HG03442 (cell line): ENCODE measurements around the gene C1QL1.

ENCODE experiments used
- ATAC-seq: cut with Tn5 transposase; IDR thresholded peaks from one replicate; pipeline ENCODE4 v1.9.1; 2021; ENCODE audit warnings: mild to moderate bottlenecking, moderate library complexity; ENCODE audit not compliant: unreplicated experiment

Gene C1QL1

GRCh38 chr17:44932096-44932786, 35.9 kb downstream of the C1QL1 start:
- no peak for ATAC-seq

- ATAC-seq: no peak
Observed at GRCh38 chr17:44931376-44931775, 36.7 kb downstream of the C1QL1 start.

DNA sequence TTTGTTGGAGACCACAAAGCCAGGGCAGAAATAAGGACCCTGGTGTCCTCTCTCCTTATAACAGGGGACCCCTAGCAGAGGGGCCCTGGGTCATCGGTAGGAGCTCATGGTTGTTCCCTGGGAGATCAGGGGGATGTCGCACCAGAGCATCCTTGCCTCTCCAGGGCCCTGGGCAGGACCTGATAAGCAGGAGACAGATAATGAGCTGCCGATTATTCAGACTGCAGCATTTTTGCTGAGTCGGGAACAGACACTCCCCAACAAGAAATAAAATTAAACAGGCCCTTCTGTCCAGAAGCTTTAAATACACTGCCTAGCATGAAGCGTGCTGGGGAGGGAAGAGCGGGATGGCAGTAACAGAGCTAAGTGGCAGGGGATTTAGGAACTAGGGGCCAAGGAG, 37.4 kb downstream of the C1QL1 start:
- no peak for ATAC-seq

DNA sequence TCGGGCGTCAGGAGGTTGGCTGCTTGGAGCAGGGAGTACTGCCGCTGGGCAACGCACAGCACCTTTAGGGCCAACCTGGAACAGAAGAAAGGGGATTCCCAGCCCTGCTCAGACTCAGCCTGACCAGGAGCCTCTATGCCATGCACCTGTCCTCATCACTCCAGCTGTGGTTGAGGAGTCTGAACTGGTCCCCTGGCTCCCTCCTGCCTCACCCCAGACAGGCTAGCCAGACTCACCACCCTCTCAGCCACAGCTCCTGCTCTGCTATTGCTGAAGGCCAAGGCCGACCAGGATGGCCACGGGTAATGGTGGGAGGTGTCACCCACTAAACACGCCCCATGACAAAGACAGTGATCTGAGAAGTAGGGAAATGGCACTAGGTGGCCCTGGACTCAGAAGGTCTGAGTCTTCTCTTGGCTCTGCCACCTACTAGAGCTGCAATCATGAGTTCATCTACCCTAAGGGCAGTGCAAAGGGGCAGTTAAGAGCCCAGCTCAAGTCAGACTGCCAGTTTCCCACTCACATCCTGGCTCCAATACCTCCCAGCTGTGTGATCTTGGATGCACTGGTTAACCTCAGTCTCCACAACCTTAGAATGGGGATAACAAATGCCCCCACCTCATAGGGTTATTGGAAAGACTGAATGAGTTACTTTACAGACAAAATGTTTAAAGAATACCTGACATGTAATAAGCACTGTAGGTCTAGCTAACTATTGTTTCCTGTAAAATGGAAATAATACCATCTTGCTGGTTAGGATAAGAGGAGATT, 39.0 kb downstream of the C1QL1 start:
- no peak for ATAC-seq

DNA sequence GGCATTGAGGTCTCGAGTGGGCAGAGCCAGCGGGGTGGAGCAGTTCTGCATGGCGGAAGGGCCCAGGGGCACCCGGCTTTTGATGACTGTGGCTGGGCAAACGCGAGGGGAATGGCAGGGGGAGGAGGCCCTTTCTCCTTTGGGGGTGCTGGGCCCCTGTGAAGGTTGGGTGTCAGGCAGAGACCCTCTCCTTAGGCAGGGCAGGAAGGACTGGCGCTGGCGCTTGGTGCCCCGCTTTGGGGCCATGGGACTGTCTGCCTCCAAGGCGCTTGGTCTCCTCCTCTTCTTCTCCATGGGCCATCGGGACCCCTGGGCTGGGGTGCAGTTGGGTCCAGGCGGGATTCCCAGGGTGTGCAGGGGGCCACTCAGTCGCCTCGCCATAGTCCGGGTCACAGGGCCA, 40.0 kb downstream of the C1QL1 start:
- ATAC-seq: no peak

DNA sequence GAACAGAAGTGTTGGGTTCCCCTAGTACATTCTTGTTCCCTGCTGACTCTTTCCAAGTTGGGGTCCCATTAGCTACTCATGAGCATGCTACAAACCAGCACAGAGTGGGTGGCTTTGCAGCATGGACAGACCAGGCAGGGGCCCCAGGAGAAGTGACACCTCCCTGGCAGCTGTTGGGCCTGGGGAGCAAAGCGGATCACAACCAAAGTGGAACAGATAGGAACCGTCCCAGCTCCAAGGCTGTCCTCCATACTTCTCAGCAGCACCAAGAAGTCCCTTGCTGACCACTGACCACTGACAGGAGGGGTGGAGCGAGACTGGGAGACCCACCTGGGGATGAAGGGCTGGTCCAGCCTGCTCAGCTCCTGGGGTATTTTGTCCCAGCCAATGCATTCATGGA, 40.4 kb downstream of the C1QL1 start:
- no peak for ATAC-seq

- ATAC-seq: no peak
Observed at GRCh38 chr17:44926821-44927525, 41.1 kb downstream of the C1QL1 start.

DNA sequence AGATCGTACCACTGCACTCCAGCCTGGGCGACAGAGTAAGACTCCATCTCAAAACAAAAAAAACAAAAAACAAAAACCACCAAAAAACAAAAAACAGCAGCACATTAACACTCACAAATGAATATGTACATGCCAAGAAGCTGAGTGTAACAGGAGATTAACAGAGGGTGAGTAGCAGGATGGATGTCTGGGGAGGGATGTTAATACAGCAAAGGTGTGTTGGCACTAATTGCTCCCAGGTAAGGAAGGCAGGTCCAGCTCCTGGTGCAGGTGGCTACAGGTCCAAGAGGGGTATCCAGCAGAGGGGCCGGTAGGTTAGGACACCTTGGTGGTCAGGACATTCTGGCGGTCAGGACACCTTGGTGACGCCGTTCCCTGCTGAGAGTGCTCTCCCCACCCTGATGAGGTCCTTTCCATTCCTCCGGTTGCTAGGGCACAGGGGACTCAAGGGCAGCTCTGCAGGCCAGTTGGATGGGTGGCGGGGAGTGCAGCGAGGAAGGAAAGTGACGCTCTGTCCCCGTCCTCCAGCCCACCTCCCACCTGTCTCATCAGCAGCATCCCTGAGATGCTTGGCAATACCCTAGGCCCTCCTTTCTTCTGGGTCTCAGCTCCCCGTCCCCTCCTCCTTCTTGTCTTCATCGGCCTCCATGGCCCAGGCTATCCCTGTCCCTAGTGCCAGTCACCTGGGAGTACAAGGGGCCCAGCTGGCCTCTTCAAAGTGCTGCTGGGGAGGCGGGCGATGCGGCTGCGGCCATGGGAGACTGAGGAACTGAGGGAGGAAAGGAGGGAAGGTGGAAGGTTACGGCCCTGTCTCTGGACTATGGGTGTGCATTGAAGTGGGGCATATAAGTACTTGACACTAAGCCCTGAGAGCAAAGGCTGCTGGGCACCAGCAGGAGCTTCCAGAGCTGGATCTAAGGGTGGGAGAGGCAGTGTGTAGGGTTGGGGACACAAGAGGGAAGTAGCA, 42.1 kb downstream of the C1QL1 start:
- ATAC-seq: no peak

- no peak for ATAC-seq
Observed at GRCh38 chr17:44924107-44924544, 44.0 kb downstream of the C1QL1 start.

DNA sequence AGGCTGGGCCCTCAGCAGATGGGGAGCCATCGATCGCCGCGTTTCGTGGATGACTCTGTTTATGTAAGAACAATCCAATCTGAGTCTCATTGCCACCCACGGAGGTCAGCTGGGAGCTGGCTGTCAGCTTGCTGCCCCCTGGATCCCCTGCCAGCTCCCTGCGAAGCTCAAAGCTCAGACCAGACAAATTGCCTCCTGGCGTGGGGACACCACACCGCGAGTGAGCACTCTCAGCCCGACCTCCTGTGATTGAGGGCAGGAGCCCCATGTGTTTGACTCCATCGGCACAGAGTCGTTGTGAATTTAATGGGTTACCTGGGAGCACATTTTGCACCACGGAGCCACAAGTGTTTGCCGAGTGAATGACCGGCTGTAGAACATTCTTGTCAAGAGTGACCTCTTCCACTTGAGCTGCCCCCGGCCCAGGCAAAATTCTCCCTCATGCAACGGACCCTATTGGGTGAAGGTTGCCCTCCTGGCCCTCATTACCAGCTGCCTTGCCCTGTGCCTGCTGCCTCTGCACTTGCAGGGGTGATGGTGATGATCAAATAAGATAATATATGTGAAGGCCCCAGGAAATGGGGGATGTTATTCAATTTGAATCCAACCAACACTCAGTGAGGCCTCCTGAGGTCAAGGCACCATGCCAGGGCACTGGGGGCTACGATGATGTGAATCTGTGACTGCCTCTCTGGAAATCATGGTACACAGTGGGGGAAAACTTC, 45.2 kb downstream of the C1QL1 start:
- no peak for ATAC-seq

GRCh38 chr17:44922136-44922535, 46.0 kb downstream of the C1QL1 start:
- ATAC-seq: no peak

- no peak for ATAC-seq
Observed at GRCh38 chr17:44921122-44921882, 46.8 kb downstream of the C1QL1 start.

GRCh38 chr17:44920565-44920940, 47.5 kb downstream of the C1QL1 start:
- no peak for ATAC-seq

DNA sequence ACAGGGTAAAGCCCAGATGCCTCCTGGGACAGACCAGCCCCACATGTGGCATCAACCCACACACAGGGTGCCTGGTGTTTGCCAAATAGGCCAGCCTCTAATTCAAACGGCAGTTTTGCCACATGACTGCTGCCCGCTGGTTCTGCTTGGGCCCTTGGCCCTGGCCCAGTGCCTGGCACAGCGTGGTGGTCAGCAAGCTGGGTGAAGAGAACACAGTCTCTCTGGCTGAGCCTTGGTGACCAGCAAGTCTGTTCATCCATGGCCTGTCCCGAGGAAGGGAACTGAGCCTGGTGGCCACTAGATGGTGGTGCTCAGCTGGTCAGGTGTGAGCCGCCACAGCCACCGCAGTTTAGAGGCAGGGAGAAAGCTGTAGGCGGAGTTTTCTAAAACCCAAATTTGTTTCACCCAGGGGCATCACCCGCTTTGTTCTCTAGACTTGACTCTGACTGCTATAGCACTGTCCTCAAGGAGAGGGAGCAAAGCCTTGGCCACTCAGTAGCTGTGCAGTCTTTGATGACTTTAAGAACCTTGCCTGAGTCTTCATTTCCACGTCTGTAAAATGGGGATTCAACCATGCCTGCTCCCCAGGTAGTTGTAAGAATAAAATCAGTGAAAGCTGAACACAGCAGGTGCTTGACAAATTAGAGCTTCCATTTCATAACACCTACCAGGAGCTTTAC, 48.1 kb downstream of the C1QL1 start:
- no peak for ATAC-seq

DNA sequence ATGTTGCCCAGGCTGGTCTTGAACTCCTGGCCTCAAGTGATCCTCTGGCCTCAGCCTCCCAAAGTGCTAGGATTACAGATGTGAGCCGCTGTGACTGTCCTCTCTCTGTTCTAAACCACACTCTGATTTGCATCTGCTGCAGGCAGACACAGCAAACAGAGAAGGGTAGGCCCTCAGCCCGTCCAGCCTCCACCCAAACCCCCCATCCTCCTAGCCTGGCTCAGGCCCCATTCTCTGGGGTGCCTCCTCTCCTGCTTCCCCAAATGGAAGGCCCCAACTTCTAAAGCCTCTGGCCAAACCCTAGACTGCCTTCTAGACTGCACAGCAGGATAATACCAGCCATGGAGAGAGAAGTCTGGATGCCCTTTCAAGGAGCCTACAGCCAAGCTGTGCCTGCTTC, 48.7 kb downstream of the C1QL1 start:
- ATAC-seq: no peak

GRCh38 chr17:44918006-44918405, 50.1 kb downstream of the C1QL1 start:
- no peak for ATAC-seq

- ATAC-seq: no peak
Observed at GRCh38 chr17:44917456-44917855, 50.6 kb downstream of the C1QL1 start.

GRCh38 chr17:44916781-44917241, 51.3 kb downstream of the C1QL1 start:
- ATAC-seq: no peak
